ENCODE measurements around the gene CACNA2D4. TPM values are rescaled to one million over a fixed set of nuclear protein-coding genes. Genes with fewer than 3 reads are reported as not detected.

The CACNA2D4 gene
- total and polyA plus RNA-seq, 2 of the 13 experiments (the other 11 are each of a cell fraction or from before 2014, with no cell fraction given) = 14.2 to 136 TPM

DNA sequence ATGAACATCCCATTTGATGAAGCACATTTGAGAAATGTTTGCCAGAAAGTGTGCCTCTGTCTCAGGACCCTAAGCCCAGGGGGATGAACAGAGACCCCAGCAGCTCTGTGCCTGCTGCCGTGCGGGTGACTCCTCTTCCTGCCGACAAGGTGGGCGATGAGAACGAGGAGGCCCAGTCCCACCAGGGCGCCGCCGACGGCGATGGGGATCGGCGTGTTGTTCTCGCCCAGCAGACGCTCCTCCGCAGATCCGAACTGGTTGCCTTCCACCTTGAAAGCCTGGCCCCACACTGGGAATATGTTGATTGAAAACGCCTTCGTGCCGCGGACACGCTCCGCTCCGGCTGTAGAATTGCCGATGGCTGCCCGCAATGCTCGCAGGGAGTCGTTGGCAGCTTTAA lies 54.0 kb downstream of the CACNA2D4 start (continued):
- TF ChIP-seq, protein P1, sequence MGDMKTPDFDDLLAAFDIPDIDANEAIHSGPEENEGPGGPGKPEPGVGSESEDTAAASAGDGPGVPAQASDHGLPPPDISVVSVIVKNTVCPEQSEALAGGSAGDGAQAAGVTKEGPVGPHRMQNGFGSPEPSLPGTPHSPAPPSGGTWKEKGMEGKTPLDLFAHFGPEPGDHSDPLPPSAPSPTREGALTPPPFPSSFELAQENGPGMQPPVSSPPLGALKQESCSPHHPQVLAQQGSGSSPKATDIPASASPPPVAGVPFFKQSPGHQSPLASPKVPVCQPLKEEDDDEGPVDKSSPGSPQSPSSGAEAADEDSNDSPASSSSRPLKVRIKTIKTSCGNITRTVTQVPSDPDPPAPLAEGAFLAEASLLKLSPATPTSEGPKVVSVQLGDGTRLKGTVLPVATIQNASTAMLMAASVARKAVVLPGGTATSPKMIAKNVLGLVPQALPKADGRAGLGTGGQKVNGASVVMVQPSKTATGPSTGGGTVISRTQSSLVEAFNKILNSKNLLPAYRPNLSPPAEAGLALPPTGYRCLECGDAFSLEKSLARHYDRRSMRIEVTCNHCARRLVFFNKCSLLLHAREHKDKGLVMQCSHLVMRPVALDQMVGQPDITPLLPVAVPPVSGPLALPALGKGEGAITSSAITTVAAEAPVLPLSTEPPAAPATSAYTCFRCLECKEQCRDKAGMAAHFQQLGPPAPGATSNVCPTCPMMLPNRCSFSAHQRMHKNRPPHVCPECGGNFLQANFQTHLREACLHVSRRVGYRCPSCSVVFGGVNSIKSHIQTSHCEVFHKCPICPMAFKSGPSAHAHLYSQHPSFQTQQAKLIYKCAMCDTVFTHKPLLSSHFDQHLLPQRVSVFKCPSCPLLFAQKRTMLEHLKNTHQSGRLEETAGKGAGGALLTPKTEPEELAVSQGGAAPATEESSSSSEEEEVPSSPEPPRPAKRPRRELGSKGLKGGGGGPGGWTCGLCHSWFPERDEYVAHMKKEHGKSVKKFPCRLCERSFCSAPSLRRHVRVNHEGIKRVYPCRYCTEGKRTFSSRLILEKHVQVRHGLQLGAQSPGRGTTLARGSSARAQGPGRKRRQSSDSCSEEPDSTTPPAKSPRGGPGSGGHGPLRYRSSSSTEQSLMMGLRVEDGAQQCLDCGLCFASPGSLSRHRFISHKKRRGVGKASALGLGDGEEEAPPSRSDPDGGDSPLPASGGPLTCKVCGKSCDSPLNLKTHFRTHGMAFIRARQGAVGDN (CRISPR knock-in tag; IDR thresholded peaks at IDR 0.05) = no peak
- TF ChIP-seq RBM39 (IDR thresholded peaks at IDR 0.05; ENCODE audit: low read depth, low read length, poor library complexity, severe bottlenecking) (no peak), ZNF839 (CRISPR knock-in tag; IDR thresholded peaks at IDR 0.05; ENCODE audit: borderline replicate concordance) (no peak), RFX3 (CRISPR knock-in tag; IDR thresholded peaks at IDR 0.05) (no peak), MTF2 (CRISPR knock-in tag; IDR thresholded peaks at IDR 0.05; ENCODE audit: borderline replicate concordance) (no peak)
- TF ChIP-seq, protein P2, sequence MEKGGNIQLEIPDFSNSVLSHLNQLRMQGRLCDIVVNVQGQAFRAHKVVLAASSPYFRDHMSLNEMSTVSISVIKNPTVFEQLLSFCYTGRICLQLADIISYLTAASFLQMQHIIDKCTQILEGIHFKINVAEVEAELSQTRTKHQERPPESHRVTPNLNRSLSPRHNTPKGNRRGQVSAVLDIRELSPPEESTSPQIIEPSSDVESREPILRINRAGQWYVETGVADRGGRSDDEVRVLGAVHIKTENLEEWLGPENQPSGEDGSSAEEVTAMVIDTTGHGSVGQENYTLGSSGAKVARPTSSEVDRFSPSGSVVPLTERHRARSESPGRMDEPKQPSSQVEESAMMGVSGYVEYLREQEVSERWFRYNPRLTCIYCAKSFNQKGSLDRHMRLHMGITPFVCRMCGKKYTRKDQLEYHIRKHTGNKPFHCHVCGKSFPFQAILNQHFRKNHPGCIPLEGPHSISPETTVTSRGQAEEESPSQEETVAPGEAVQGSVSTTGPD (CRISPR knock-in tag; IDR thresholded peaks at IDR 0.05) = no peak
- TF ChIP-seq, protein P3, sequence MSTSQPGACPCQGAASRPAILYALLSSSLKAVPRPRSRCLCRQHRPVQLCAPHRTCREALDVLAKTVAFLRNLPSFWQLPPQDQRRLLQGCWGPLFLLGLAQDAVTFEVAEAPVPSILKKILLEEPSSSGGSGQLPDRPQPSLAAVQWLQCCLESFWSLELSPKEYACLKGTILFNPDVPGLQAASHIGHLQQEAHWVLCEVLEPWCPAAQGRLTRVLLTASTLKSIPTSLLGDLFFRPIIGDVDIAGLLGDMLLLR (CRISPR knock-in tag; IDR thresholded peaks at IDR 0.05) = no peak
